Activated CD8-positive, alpha-beta T cell treated with anti-CD3 and anti-CD28 coated beads for 36 hours (primary cell): ENCODE results near the gene EFCAB11. TPM values are rescaled to one million over a fixed set of nuclear protein-coding genes. Genes with fewer than 3 reads are reported as not detected.
"Not testable (repeated sequence)": the region's sequence is repeated elsewhere in the genome, so short reads cannot be mapped to it uniquely, and the experiment has no call there.

Source experiments
- ATAC-seq: fragments of 200-7000 bp; cut with Tn5 transposase; one replicate; pipeline ENCODE4 v1.10.0; 2021; ENCODE audit warnings: mild to moderate bottlenecking, moderate library complexity
- CTCF ChIA-PET: fragments of 350-600 bp; sonication (Branson Sonifier 250); formaldehyde crosslinking; loops from one replicate; lab custom pipeline; 2021; ENCODE audit warnings: antibody characterized with exemption; lab: Charles Lee
- POLR2A ChIA-PET: fragments of 350-600 bp; sonication (Branson Sonifier 250); formaldehyde crosslinking; loops from one replicate; lab custom pipeline; 2021; ENCODE audit warnings: antibody characterized with exemption; lab: Charles Lee
- DNase-seq: peaks from one replicate; pipeline ENCODE4 v3.0.0-alpha.2; 2020
- H3K27ac Mint-ChIP-seq: one replicate; pipeline ENCODE4 v1.8.0; 2021; ENCODE audit warnings: mild to moderate bottlenecking, mixed read lengths
- H3K27me3 Mint-ChIP-seq: one replicate; pipeline ENCODE4 v1.8.0; 2021; ENCODE audit warnings: mixed read lengths
- H3K36me3 Mint-ChIP-seq: one replicate; pipeline ENCODE4 v1.8.0; 2021; ENCODE audit warnings: low read depth, mixed read lengths
- H3K4me1 Mint-ChIP-seq: one replicate; pipeline ENCODE4 v1.8.0; 2021; ENCODE audit warnings: low read depth, mixed read lengths
- H3K4me3 Mint-ChIP-seq: one replicate; pipeline ENCODE4 v1.8.0; 2021; ENCODE audit warnings: mild to moderate bottlenecking, moderate library complexity, mixed read lengths
- H3K9me3 Mint-ChIP-seq: one replicate; pipeline ENCODE4 v1.8.0; 2021; ENCODE audit warnings: mixed read lengths
- intact Hi-C: fragments of 100-400 bp; cut with micrococcal nuclease; formaldehyde crosslinking; loops from one replicate; pipeline ENCODE4 v1.10.0; 2022
- total RNA-seq, 2 experiments: library from RNA; stranded (reverse); gene quantifications; one replicate each; pipeline ENCODE4 v1.2.3, GENCODE V29; 2021
- TF ChIP-seq, protein P1 (sequence below): fragments of 200-600 bp; IDR thresholded peaks from one replicate; pipeline ENCODE4 v1.8.0; 2022; ENCODE audit warnings: antibody characterized with exemption, mild to moderate bottlenecking

The EFCAB11 gene
- total RNA-seq, 2 experiments from 2014 or later = 6.6 to 8.4 TPM

GRCh38 chr14:89890589-89890988 lies 63.9 kb downstream of the EFCAB11 start:
- H3K9me3 Mint-ChIP-seq = no peaks in the 10 kb centered on the region
- no peaks in the 10 kb centered on the region for H3K27me3 Mint-ChIP-seq
- H3K4me1 Mint-ChIP-seq = no peaks in the 10 kb centered on the region
- ATAC-seq (no peak), DNase-seq (no peak)
- ChIA-PET POLR2A (no interaction called here), CTCF (interaction anchor here (1.2 to 1.5 kb wide), 3 partner anchors 13 to 850 kb away, joined by 3 to 6 read pairs (median 3); no protein-coding TSS in a partner anchor)
- no peak overlapping the region for H3K27ac Mint-ChIP-seq
- no peaks in the 10 kb centered on the region for H3K36me3 Mint-ChIP-seq
- TF ChIP-seq, protein P1, sequence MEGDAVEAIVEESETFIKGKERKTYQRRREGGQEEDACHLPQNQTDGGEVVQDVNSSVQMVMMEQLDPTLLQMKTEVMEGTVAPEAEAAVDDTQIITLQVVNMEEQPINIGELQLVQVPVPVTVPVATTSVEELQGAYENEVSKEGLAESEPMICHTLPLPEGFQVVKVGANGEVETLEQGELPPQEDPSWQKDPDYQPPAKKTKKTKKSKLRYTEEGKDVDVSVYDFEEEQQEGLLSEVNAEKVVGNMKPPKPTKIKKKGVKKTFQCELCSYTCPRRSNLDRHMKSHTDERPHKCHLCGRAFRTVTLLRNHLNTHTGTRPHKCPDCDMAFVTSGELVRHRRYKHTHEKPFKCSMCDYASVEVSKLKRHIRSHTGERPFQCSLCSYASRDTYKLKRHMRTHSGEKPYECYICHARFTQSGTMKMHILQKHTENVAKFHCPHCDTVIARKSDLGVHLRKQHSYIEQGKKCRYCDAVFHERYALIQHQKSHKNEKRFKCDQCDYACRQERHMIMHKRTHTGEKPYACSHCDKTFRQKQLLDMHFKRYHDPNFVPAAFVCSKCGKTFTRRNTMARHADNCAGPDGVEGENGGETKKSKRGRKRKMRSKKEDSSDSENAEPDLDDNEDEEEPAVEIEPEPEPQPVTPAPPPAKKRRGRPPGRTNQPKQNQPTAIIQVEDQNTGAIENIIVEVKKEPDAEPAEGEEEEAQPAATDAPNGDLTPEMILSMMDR = no peak
- H3K4me3 Mint-ChIP-seq = no peak overlapping the region
- intact Hi-C loops = no loop called here

- POLR2A ChIA-PET = interaction anchor here (0.6 kb wide), 1 partner anchor 263 kb away, joined by 3 read pairs; no protein-coding TSS in a partner anchor
- TF ChIP-seq, protein P1 = no peak
- no peak overlapping the region for H3K27ac Mint-ChIP-seq
- H3K4me1 Mint-ChIP-seq = no peaks in the 10 kb centered on the region
- no peak for ATAC-seq
- DNase-seq = no peak
- H3K27me3 Mint-ChIP-seq = no peaks in the 10 kb centered on the region
- H3K36me3 Mint-ChIP-seq = no peaks in the 10 kb centered on the region
- CTCF ChIA-PET = interaction anchor here (1.4 to 1.5 kb wide), 2 partner anchors 12 to 849 kb away, joined by 3 to 6 read pairs; no protein-coding TSS in a partner anchor
- intact Hi-C loops = no loop called here
- H3K9me3 Mint-ChIP-seq = no peaks in the 10 kb centered on the region
- no peak overlapping the region for H3K4me3 Mint-ChIP-seq
These were observed 64.9 kb downstream of the EFCAB11 start for GRCh38 chr14:89889626-89890025.

- no peaks in the 10 kb centered on the region for H3K36me3 Mint-ChIP-seq
- DNase-seq (no peak), ATAC-seq (no peak)
- intact Hi-C loops = no loop called here
- H3K27ac Mint-ChIP-seq = no peak overlapping the region
- H3K9me3 Mint-ChIP-seq = no peaks in the 10 kb centered on the region
- no peak overlapping the region for H3K4me3 Mint-ChIP-seq
- TF ChIP-seq, protein P1 = no peak
- ChIA-PET POLR2A (interaction anchor here (0.6 kb wide), 1 partner anchor 803 kb away, joined by 3 read pairs; no protein-coding TSS in a partner anchor), CTCF (no interaction called here)
- no peaks in the 10 kb centered on the region for H3K4me1 Mint-ChIP-seq
- no peaks in the 10 kb centered on the region for H3K27me3 Mint-ChIP-seq
These were observed 69.8 kb downstream of the EFCAB11 start for GRCh38 chr14:89884761-89885160.

DNA sequence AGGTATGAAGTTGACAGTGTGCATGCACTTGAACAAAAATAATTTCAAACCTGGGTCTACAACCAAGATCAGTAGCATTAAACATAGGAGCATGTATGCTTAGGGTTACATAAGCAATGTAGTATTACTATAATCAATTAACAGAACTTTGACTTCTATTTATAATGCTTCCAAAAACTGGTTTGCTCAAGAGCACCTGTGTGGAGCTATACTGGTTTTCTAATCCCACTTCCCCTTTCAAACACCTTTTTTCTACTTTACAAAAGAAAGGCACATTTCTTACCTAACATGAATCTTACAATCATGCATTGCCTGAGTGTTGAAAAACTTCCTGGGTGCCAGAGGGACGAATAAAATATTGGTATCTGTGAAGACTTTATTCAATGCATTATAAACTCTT lies 72.7 kb downstream of the EFCAB11 start:
- no peaks in the 10 kb centered on the region for H3K9me3 Mint-ChIP-seq
- ATAC-seq (no peak), DNase-seq (no peak)
- no peaks in the 10 kb centered on the region for H3K27me3 Mint-ChIP-seq
- no peaks in the 10 kb centered on the region for H3K36me3 Mint-ChIP-seq
- H3K4me1 Mint-ChIP-seq = no peaks in the 10 kb centered on the region
- TF ChIP-seq, protein P1 = no peak
- POLR2A ChIA-PET = no interaction called here
- CTCF ChIA-PET = no interaction called here
- intact Hi-C loops = no loop called here
- no peak overlapping the region for H3K4me3 Mint-ChIP-seq
- no peak overlapping the region for H3K27ac Mint-ChIP-seq

GRCh38 chr14:89874091-89874490 lies 80.4 kb downstream of the EFCAB11 start:
- ATAC-seq, H3K27ac Mint-ChIP-seq, intact Hi-C loops, H3K27me3 Mint-ChIP-seq, DNase-seq, H3K36me3 Mint-ChIP-seq, H3K4me3 Mint-ChIP-seq, CTCF ChIA-PET, POLR2A ChIA-PET, H3K4me1 Mint-ChIP-seq, H3K9me3 Mint-ChIP-seq: not testable (repeated sequence)
